ENCODE results near the gene DLGAP1.
A peak's percentile ranks its signal among the peaks of the same experiment; 100 is the strongest.
"Not testable (repeated sequence)": the region's sequence is repeated elsewhere in the genome, so short reads cannot be mapped to it uniquely, and the experiment has no call there.

The DLGAP1 gene

GRCh38 chr18:3610813-3611212 lies 844.3 kb downstream of the DLGAP1 start:
- peak; percentile 48 for DNase-seq

- DNase-seq = no peak
Observed at GRCh38 chr18:3610188-3610708, 844.9 kb downstream of the DLGAP1 start.

GRCh38 chr18:3608488-3608887 lies 846.6 kb downstream of the DLGAP1 start:
- no peak for DNase-seq

- DNase-seq = not testable (repeated sequence)
Observed at GRCh38 chr18:3608099-3608453, 847.0 kb downstream of the DLGAP1 start.

- DNase-seq = no peak
Observed at GRCh38 chr18:3607309-3608098, 847.6 kb downstream of the DLGAP1 start.

- not testable (repeated sequence) for DNase-seq
Observed at GRCh38 chr18:3606863-3607262, 848.2 kb downstream of the DLGAP1 start.

- DNase-seq = peak; percentile 78
Observed at GRCh38 chr18:3605954-3606443, 849.1 kb downstream of the DLGAP1 start.

GRCh38 chr18:3605486-3605952 lies 849.6 kb downstream of the DLGAP1 start:
- no peak for DNase-seq

- DNase-seq = peak; percentile 97
Observed at GRCh38 chr18:3604498-3605408, 850.4 kb downstream of the DLGAP1 start.

GRCh38 chr18:3604235-3604497 lies 850.9 kb downstream of the DLGAP1 start:
- no peak for DNase-seq

- DNase-seq = peak; percentile 98
Observed at GRCh38 chr18:3603421-3604234, 851.5 kb downstream of the DLGAP1 start.

GRCh38 chr18:3601106-3601755 lies 853.9 kb downstream of the DLGAP1 start:
- not testable (repeated sequence) for DNase-seq

GRCh38 chr18:3599861-3600260 lies 855.2 kb downstream of the DLGAP1 start:
- no peak for DNase-seq

- DNase-seq = no peak
Observed at GRCh38 chr18:3599195-3599594, 855.9 kb downstream of the DLGAP1 start.

GRCh38 chr18:3598581-3598980 lies 856.5 kb downstream of the DLGAP1 start:
- DNase-seq = no peak

- no peak for DNase-seq
Observed at GRCh38 chr18:3597409-3598357, 857.4 kb downstream of the DLGAP1 start.

GRCh38 chr18:3596637-3597384 lies 858.3 kb downstream of the DLGAP1 start:
- peak; percentile 49 for DNase-seq

- DNase-seq = no peak
Observed at GRCh38 chr18:3596324-3596636, 858.8 kb downstream of the DLGAP1 start.

GRCh38 chr18:3595369-3596273 lies 859.5 kb downstream of the DLGAP1 start:
- DNase-seq = peak; percentile 90

Measured in fibroblast of skin of right biceps (primary cell).